ENCODE data around the gene ANKRD45. TPM values are rescaled to one million over a fixed set of nuclear protein-coding genes. Genes with fewer than 3 reads are reported as not detected.
"Not testable (repeated sequence)": the region's sequence is repeated elsewhere in the genome, so short reads cannot be mapped to it uniquely, and the experiment has no call there.

The ANKRD45 gene
- polyA plus RNA-seq, 5 donors: 2.6 to 4.3 (median 3.2) TPM

DNA sequence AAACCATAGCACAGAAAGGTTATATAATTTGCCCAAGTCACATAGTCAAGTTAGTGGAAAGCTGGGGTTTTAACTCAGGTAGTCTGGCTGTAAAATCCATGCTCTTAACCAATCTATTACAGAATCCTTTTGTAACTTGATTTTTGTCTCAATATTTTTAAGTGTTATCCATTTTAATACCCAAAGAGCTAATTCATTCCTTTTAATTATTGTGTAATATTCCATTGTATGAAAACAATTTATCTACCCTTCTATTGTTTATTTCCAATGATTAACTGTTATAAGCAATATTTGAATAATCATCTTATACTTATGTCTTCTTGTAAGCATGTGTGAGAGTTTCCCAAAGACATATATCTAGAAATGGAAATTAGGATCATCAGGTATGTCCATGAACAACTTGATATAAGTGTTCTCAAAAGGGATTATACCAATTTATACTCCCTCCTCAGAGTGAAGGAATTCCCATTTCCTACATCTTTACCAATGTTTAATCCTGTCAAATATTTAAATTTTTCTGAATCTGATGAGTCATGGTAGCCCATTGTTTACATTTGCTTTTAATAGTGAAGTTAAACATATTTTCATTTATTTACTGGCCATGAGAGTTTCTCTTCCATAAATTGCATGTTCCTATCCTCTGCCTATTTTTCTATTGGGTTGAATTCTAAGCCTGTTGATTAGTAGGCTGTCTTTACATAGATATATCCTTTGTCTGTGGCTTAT, 20.6 kb downstream of the ANKRD45 start:
- DNase-seq: no peak

DNA sequence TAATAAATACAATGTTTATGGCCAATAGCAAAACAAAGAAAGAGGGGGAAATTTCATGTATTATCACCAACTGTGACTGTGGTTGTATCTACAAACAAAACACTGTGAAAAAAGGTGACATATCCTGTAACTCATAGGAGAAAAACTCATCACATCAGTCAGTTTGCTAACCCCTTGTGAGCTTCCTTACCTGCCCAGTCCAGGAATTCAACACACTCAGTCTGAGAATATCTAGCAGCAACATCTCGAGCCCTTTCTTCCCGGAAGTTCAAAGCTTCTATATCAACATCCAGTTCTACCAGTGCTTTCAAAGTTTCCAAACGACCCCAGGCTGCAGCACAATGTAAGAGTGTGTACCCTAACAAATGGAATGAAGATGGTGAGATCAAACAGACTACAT, 23.0 kb downstream of the ANKRD45 start:
- no peak for DNase-seq

DNA sequence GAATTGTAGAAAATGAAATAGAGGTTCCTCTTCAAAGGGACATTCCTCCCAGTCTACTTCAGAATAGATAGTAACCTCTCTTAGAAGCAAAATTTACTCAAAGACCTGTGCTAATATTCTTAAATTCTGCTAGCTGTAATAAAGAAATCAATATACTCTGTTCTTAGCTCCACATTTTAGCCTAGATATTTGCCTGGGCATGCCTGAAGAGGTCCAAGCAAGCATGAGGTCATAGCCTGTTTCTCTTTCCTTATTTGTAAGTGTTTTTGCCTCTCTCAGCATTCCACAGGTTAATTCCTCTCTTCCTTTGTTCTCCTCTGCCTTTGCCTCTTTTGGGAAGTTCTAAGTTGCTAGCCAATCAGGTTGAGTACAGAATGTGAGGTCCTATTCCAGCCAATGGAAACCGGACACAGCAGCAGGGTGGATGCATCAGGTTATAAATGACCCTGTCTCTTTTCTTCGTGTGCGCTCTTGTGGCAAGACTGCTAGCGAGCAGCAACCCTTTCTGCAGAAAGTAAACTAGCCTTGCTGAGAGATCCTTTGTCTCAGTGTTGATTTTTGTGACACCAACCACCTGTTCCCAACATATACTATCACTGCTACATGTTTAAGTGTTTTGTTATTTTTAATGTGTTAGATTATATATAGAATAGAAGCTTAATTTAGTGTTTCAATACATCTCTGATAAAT, 27.1 kb downstream of the ANKRD45 start:
- DNase-seq: not testable (repeated sequence)

- no peak for DNase-seq
These were observed 30.5 kb downstream of the ANKRD45 start for GRCh38 chr1:173639102-173639501.

DNA sequence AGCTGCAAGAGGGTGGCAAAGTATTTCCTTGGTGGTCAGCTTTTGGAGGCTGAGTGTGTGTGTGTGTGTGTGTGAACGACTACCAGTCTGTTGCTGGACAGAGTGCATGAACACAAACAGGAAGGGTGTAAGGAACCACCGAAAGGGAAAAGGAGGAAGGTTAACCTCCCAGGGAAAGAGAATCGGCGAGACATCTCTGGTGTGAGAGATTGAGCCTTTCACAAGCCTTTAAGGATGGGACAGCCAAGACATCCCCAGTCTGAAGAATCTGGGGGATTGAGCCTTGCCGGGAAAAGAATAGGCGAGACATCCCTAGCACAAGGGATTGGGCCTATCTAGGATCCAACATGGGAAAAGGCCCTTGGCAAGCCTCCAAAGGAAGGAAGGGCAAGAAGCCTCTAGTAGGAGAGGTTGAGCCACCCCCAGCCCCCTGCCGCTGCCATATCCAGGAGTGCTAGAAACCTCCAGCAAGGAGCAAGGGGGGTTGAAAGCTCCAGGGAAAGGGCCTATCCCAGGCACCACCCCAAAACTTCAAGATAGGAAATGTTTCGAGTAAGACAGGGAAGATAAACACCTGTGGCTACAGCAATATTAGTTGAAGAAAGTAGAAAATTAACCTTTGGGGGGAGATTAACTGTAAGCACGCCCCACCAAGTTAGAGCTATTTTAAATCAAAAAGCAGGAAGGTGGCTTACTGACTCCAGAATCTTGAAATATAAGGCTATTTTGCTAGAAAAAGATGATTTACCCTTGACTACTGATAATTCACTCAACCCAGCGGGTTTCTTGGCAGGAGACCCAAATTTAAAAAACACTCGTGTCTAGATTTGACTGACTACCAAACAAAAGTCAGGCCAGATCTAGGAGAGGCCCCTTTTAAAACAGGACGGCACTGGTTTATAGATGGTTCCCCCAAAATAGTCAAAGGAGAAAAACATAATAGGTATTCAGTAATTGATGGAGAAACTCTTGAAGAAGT, 31.3 kb downstream of the ANKRD45 start:
- no peak for DNase-seq

- not testable (repeated sequence) for DNase-seq
These were observed 32.2 kb downstream of the ANKRD45 start for GRCh38 chr1:173637236-173638042.

- no peak for DNase-seq
These were observed 34.5 kb downstream of the ANKRD45 start, which contains the start of gene TEX50 for GRCh38 chr1:173635116-173635515. TEX50 (plus strand) TSS chr1:173635338; CDS start chr1:173635522, 184 bp downstream.

DNA sequence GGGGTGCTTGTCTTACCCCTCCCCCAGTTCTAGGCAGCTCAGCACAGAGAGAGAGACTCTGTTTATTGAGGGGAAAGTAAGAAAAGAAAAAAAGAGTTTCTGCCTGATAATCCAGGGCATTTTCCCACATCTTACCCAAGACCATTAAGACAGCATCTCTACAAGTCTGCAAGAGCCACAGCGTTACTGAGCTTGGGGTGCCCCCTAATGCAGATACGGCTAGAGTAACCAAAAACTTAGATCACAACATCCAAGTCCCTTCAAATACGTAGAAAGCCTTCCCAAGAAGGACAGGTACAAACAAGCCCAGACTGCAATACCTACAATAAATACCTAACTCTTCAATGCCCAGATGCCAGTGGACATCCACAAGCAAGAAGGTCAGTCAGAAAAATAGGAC, 40.8 kb downstream of the ANKRD45 start:
- no peak for DNase-seq

DNA sequence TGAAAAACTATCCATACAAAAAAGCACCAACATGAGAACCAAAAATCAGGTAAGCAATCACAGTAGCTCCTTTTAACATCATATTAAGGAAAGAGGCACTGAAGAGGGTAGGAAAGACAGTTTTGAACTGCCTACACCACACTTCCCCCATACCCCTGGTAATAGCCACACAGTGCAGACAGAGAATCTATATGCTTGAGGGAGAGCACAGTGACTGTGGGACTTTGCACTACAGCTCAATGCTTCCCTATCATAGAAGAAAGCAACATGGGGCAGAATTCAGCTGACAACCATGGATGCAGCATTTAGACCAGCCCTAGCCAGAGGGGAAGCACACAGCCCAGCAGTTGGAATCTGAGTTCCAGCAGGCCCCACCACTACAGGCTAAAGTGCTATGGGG, 42.4 kb downstream of the ANKRD45 start:
- no peak for DNase-seq

DNA sequence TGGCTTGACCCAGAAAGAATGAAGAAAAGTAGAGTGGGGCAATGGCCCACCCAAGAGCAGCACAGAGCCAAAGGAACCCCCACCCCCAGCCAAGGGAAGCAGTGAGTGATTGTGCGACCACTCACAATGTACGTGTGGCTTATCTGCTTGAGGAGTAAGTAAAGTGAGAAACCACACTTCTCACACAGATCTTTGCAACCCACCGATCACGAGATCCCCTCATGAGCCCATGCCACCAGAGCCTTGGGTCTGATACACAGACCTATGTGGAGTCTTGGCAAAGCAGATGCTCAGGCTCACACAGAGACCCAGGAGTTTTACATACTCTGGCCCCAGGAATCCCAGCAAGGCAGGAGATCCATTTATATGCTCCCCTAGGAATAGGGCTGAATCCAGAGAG, 52.8 kb downstream of the ANKRD45 start:
- no peak for DNase-seq

GRCh38 chr1:173613086-173613485, 56.6 kb downstream of the ANKRD45 start:
- not testable (repeated sequence) for DNase-seq

DNA sequence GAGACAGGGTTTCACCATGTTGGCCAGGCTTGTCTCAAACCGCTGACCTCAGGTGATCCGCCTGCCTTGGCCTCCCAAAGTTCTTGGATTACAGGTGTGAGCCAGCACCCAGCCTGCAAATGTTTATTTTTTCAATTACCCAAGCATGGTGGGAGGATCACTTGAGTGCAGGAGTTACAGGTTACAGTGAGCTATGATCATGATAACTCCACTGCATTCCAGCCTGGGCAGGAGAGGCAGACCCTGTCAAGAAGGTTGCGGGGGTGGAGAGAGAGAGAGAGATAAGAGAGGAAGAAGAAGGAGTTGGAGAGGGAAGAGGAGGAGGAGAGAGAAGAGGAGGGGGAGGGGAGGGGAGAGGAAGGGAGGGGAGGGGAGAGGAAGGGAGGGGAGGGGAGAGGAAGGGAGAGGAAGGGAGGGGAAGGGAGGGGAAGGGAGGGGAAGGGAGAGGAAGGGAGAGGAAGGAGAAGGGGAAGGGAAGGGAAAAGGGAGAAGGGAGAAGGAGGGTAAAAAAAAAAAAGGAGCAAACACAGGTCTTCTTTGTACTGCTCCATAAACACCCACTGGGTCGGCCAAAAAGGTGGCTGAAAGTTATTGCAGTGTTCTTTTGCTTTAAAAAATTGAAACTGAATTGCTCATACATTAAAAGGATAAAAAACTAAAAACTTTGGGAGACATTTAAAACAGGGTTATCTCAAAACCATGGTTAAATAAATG, 61.0 kb downstream of the ANKRD45 start:
- no peak for DNase-seq

DNA sequence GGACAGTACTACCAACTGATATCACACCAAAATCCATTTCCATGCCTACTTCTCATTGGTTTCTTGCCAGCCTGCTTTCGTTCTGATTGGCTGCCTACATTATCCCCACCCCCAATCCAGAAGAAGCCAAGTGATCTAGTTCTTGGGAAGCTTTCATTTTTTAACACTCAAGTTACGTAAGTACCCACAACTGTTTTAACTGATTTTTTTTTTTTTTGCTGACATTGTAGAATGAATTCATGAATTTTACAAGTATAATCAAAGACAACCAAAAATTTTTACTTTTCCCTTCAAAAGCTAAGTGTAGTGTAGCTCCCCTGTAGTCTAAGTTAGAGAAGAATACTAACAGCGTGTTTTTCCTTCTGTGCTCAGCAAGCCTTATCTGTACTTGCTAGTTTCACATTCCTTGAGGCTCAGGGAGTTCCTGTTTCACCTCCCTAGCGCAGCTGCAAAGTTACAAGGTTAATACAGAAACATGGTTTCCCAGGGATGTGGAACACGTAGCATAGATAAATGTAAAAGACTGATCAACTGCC, 66.5 kb downstream of the ANKRD45 start, which contains the start of gene SLC9C2:
TSS of gene SLC9C2 (minus strand) at position 17 of the 536 bp plus-strand sequence. CDS start 1,296 bp downstream, outside the sequence.
- peak; percentile 14 to 23 for DNase-seq

GRCh38 chr1:173601588-173601987, 68.1 kb downstream of the ANKRD45 start:
- no peak for DNase-seq

- DNase-seq: no peak
These were observed 73.4 kb downstream of the ANKRD45 start for GRCh38 chr1:173596097-173596825.

DNA sequence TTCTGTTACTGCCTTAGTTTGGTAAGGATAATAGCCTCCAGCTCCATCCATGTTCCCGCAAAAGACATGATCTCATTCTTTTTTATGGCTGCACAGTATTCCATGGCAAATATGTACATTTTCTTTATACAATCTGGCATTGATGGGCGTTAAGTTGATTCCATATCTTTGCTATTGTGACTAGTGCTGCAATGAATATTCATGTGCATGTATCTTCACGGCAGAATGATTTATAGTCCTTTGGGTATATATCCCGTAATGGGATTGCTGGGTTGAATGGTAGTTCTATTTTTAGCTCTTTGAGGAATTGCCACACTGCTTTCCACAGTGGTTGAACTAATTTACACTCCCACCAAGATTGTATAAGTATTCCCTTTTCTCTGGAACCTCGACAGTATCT, 78.5 kb downstream of the ANKRD45 start:
- DNase-seq: not testable (repeated sequence)

DNA sequence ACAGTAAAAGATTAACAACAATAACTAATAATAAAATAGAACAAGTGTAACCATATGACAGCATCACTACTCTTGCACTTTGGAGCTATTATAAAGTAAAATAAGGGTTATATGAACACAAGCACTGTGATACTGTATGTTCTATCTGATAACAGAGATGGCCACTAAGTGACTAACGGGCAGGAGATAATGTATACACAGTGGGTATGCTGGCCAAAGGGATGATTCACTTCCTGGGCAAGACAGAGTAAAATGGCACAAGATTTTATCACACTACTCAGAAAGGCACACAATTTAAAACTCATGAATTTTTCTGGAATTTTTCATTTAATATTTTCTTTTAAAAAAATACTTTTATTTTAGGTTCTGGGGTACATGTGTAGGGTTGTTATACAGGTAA, 79.1 kb downstream of the ANKRD45 start:
- DNase-seq: no peak

GRCh38 chr1:173581383-173582079, 88.1 kb downstream of the ANKRD45 start:
- DNase-seq: no peak

DNA sequence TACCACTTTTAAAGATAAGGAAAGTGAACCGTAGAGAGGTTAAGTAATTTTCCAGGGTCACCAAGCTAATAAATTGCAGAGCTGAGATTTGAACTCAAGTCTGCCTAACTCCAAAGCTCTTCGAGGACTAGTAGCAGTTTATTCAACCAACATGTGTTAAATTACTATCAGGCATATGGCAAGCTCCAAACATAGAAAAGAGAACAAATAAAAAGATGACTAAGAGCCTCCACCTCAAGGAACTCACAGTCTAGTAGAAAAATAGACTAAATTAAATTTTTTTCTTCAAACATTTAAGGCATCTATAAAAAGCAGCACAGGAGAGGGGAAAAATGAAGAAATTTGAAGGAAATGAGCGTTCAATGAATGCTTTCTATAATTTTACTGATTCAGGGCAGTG, 89.0 kb downstream of the ANKRD45 start:
- no peak for DNase-seq

Measured in right lung (tissue), 5 donors.